Activated CD8-positive, alpha-beta memory T cell treated with anti-CD3 and anti-CD28 coated beads, Interleukin-2, amount 10 ng/mL, durations not matched to agents 7 days and 5 days (primary cell): ENCODE results near the gene PDZRN3. TPM values are rescaled to one million over a fixed set of nuclear protein-coding genes. Genes with fewer than 3 reads are reported as not detected.

Experiments
- ATAC-seq: fragments of 150-1000 bp; cut with Tn5 transposase; one replicate; pipeline ENCODE4 v1.10.0; 2021; ENCODE audit warnings: moderate library complexity
- CTCF ChIA-PET: fragments of 350-600 bp; sonication (Branson Sonifier 250); formaldehyde crosslinking; loops from one replicate; lab custom pipeline; 2021; ENCODE audit warnings: antibody characterized with exemption; lab: Charles Lee
- DNase-seq: peaks from one replicate; pipeline ENCODE4 v3.0.0-alpha.2; 2020
- H3K27ac Mint-ChIP-seq: one replicate; pipeline ENCODE4 v1.8.0; 2021; ENCODE audit warnings: mild to moderate bottlenecking, mixed read lengths
- H3K27me3 Mint-ChIP-seq: one replicate; pipeline ENCODE4 v1.8.0; 2021; ENCODE audit warnings: mixed read lengths
- H3K36me3 Mint-ChIP-seq: one replicate; pipeline ENCODE4 v1.8.0; 2021; ENCODE audit warnings: mild to moderate bottlenecking, mixed read lengths
- H3K4me1 Mint-ChIP-seq: one replicate; pipeline ENCODE4 v1.8.0; 2021; ENCODE audit warnings: mixed read lengths
- H3K4me3 Mint-ChIP-seq: one replicate; pipeline ENCODE4 v1.8.0; 2021; ENCODE audit warnings: mild to moderate bottlenecking, moderate library complexity, mixed read lengths
- H3K9me3 Mint-ChIP-seq: one replicate; pipeline ENCODE4 v1.8.0; 2022; ENCODE audit warnings: low read depth, mixed read lengths
- total RNA-seq, 2 experiments: library from RNA; stranded (reverse); gene quantifications; one replicate each; pipeline ENCODE4 v1.2.3, GENCODE V29; 2021

PDZRN3 gene
- total RNA-seq, 2 experiments from 2014 or later, result not detected

DNA sequence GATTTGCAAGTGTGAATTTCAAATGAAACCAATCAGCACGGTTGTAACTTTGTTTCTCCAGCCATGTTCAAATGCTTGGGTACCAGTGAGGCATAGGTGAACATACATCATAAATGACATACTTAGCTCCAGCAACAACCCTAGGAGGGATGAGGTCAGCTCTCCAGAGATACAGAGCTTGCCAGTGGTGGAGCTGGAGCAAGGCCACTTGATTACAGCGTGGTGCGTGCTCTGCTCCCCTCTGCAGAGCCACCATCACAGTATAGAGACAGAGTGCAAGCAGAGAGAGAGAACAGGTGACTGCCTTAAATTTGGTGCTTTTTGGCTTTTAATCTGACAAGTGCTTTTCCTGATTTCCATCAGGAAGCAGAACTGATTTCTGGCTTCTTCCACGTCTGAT lies 275.1 kb downstream of the PDZRN3 start:
- DNase-seq (no peak), ATAC-seq (no peak)
- no peak overlapping the region for H3K27ac Mint-ChIP-seq
- H3K4me1 Mint-ChIP-seq, result no peaks in the 10 kb centered on the region
- H3K9me3 Mint-ChIP-seq, result no peaks in the 10 kb centered on the region
- H3K27me3 Mint-ChIP-seq, result no peaks in the 10 kb centered on the region
- no peak overlapping the region for H3K4me3 Mint-ChIP-seq
- CTCF ChIA-PET, result no interaction called here
- no peaks in the 10 kb centered on the region for H3K36me3 Mint-ChIP-seq

DNA sequence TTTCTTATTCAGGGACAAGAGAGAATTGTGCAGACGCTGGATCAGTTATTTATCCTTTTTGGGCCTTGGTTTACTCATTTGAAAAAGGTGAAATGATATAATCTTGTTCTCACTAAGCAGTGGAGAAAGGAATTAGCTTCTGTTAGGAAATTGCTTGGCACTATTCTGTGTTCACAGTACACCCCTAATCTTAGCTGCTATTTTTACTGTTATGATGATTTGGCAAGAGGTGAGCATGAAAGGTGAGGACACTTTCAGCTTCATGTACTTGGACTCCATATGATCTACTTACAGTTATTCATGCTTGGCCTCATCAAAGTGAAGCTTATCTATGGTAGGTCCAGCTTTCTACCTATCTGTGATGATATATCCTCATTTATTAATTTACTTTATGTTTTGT lies 282.7 kb downstream of the PDZRN3 start:
- no peaks in the 10 kb centered on the region for H3K36me3 Mint-ChIP-seq
- no peak for DNase-seq
- H3K4me1 Mint-ChIP-seq, result no peaks in the 10 kb centered on the region
- H3K27me3 Mint-ChIP-seq, result no peaks in the 10 kb centered on the region
- H3K4me3 Mint-ChIP-seq, result no peak overlapping the region
- ATAC-seq, result no peak
- H3K9me3 Mint-ChIP-seq, result peaks cover 2% of the 10 kb centered on the region
- CTCF ChIA-PET, result no interaction called here
- no peak overlapping the region for H3K27ac Mint-ChIP-seq

DNA sequence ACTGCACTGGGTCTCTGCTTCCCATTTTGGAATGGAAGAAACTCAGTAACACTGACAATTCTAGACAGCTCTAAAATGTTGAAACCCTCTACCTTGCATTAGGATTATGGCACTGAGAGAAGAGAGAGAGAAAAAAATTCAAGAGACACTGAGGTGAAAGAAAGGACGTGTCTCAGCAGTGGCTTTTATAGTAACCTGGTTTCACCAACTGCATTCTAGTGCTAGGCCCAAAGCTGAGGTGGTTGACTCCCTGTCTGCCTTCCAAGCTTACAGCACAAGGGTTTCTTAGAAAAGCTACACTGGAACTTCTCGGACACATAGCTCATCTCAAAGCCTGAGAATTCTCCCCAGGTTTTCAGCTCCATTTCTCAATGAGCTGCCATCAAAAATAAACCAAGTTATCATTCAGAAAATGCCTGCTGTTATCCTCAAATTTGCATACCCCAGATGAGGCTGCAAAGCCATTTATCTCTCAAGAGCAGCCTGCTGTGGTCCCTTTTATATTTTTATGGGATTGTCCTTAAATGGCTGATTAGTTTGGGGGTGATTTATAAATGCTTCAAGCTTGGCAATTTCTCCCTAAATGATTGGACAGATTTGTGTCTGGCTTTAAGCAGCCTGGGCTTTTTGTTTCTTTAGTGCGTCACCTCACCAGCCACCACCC lies 283.3 kb downstream of the PDZRN3 start:
- CTCF ChIA-PET, result no interaction called here
- ATAC-seq (no peak), DNase-seq (no peak)
- Mint-ChIP-seq H3K27me3 (no peaks in the 10 kb centered on the region), H3K36me3 (no peaks in the 10 kb centered on the region), H3K4me3 (no peak overlapping the region), H3K27ac (no peak overlapping the region), H3K4me1 (no peaks in the 10 kb centered on the region), H3K9me3 (peaks cover 2% of the 10 kb centered on the region)

DNA sequence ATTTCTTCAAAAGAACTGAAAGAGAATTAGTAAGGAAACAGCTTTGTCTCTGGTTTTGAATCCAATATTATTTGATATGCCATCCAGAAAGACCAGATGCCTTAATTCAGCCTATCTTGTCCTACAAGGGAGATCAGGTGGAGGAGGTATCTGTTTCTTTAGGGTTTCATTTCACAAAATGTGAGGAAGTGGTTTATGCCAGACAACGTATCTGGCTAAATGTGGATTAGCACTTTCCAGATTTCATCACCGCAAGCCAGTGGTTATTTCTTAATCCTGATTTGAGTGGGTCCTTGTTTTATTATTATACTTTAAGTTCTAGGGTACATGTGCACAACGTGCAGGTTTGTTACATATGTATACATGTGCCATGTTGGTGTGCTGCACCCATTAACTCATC lies 292.2 kb downstream of the PDZRN3 start:
- ATAC-seq (no peak), DNase-seq (no peak)
- H3K27me3 Mint-ChIP-seq, result no peaks in the 10 kb centered on the region
- H3K27ac Mint-ChIP-seq, result no peak overlapping the region
- H3K9me3 Mint-ChIP-seq, result no peaks in the 10 kb centered on the region
- no peak overlapping the region for H3K4me3 Mint-ChIP-seq
- no peaks in the 10 kb centered on the region for H3K4me1 Mint-ChIP-seq
- CTCF ChIA-PET, result no interaction called here
- H3K36me3 Mint-ChIP-seq, result no peaks in the 10 kb centered on the region
